Dermis blood vessel endothelial cell (primary cell): ENCODE results near the gene PHKA2. TPM values are rescaled to one million over a fixed set of nuclear protein-coding genes. Genes with fewer than 3 reads are reported as not detected.
"Not testable (repeated sequence)": the region's sequence is repeated elsewhere in the genome, so short reads cannot be mapped to it uniquely, and the experiment has no call there.

ENCODE experiments used
- DNase-seq: peaks from one replicate; pipeline ENCODE4 v3.0.0; 2010
- total RNA-seq: library from RNA; depleted of rRNA; stranded (reverse); fragments of >200 nt; gene quantifications from 2 replicates; pipeline ENCODE4 v1.2.3, GENCODE V29; 2014

The PHKA2 gene, protein sequence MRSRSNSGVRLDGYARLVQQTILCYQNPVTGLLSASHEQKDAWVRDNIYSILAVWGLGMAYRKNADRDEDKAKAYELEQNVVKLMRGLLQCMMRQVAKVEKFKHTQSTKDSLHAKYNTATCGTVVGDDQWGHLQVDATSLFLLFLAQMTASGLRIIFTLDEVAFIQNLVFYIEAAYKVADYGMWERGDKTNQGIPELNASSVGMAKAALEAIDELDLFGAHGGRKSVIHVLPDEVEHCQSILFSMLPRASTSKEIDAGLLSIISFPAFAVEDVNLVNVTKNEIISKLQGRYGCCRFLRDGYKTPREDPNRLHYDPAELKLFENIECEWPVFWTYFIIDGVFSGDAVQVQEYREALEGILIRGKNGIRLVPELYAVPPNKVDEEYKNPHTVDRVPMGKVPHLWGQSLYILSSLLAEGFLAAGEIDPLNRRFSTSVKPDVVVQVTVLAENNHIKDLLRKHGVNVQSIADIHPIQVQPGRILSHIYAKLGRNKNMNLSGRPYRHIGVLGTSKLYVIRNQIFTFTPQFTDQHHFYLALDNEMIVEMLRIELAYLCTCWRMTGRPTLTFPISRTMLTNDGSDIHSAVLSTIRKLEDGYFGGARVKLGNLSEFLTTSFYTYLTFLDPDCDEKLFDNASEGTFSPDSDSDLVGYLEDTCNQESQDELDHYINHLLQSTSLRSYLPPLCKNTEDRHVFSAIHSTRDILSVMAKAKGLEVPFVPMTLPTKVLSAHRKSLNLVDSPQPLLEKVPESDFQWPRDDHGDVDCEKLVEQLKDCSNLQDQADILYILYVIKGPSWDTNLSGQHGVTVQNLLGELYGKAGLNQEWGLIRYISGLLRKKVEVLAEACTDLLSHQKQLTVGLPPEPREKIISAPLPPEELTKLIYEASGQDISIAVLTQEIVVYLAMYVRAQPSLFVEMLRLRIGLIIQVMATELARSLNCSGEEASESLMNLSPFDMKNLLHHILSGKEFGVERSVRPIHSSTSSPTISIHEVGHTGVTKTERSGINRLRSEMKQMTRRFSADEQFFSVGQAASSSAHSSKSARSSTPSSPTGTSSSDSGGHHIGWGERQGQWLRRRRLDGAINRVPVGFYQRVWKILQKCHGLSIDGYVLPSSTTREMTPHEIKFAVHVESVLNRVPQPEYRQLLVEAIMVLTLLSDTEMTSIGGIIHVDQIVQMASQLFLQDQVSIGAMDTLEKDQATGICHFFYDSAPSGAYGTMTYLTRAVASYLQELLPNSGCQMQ
- 10.0 and 13.3 TPM in 2 replicates for total RNA-seq

DNA sequence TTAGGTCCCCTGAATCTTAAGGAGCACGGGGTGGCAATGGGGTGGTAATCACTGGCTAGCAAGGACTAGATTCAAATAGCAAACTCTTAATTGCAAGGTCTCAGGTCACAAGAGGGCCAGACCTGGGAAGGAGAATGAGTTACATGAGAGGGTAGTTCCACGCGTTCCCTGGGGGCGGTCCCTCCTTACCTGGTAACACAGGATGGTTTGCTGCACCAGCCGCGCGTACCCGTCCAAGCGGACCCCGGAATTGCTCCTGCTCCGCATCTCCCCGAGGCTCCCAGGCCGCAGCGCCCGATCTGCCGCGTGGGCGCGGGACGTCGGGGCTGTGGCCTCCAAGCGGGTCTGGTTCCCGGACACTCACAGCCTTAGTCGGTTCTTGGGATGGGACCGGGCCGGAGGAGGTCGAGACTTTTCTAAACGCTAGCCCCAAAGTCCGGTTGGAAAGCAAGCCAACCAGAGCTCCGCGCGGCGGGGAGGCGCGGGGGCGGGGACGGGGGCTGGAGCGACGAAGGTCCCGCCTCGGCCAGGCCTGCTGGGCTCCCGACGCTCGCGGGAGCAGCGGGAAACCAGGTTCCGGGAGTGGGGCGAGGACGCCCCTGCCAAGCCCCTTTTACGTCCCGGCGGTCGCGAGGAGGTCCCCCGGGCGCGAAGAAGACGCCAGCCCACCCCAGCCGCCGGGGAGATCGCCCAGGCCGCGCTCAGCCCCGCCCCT, at the start of gene PHKA2:
Gene PHKA2 (minus strand): TSS at position 449 of the 715 bp plus-strand sequence. CDS start 182 bp downstream, at position 267.
- peak; percentile 60 for DNase-seq

DNA sequence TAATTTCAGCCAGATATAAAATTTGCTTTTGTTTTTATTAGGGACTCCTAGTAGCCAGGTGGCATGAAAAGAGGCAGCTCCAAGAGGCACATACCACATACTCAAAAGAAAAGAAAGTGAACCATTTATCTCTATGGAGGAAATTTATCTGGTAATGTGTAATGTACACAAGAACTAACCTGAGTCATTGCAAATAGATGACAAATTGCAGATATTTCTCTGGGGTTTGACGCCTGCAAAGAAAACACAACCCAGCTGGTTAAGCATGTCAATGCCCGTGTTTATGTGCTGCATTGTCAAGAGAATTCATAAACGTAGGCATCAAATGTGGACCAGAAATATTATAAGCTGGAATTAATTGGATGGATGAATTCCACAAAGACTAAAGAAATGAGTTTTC, 46.9 kb upstream of the PHKA2 start:
- no peak for DNase-seq

DNA sequence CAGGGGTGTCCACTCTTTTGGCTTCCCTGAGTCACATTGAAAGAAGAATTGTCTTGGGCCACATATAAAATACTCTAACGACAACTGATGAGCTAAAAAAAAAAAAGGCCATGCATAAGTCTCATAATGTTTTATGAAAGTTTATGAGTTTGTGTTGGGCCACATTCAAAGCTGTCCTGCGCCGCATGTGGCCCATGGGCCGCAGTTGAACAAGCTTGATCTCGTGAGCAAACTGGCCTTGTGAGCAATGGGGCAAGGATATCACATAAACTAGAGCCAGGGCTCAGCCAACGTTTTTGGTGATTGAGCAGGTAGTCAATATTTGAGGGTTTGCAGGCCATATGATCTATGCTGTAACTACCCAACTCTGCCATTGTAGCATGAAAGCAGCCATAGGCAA, 44.6 kb upstream of the PHKA2 start:
- no peak for DNase-seq

DNA sequence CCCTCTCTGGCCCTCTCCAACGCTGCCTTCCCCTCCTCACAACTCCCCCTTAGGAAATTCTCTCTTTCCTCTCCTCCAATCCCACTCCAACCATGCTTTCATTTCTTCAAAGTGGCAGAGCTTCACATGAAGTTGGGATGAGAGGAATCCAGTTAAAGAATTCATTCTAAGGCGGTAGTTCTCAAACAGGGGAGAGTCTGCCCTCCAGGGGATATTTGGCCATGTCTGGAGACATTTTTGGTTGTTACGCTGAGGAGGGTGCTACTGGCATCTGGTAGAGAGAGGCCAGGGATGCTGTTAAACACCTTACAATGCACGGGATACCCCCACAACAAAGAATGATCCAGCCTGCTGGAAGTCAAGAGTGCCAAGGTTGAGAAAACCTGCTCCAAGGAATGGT, 40.5 kb upstream of the PHKA2 start:
- no peak for DNase-seq

DNA sequence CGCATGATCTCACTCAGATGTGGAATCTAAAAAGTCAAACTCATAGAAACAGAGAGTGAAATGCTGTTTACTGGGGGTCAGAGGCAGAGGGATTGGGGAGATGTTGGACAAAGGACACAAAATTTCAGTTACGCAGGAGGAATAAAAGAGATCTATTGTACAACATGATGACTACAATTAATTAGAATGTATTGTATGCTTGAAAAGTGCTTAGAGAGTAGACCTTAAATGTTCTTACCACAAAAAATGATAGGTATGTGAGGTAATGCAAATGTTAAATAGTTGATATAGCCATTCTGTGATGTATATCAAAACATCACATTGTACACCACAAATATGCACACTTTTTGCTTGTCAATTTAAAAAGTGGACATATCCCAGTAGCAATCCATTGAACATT, 36.1 kb upstream of the PHKA2 start:
- no peak for DNase-seq

DNA sequence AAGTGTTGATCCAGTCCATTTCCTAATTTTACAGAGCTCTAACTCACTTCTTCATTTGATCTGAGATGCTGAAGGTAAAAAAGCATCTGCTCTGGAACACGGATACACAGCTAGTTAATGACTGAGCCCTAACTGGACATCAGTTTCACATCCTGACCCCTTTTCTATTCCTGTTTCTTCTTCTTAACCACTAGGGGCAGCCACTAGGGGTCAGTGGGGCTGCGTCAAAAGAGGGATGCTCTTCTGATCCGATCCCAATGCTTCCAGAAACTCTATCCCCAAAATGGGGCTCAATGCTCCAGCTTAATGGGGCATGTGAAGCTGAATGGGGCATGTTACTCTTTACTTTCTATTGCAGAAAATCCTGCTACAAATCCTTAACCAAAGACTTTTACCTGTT, 33.4 kb upstream of the PHKA2 start:
- DNase-seq = peak; percentile 22

DNA sequence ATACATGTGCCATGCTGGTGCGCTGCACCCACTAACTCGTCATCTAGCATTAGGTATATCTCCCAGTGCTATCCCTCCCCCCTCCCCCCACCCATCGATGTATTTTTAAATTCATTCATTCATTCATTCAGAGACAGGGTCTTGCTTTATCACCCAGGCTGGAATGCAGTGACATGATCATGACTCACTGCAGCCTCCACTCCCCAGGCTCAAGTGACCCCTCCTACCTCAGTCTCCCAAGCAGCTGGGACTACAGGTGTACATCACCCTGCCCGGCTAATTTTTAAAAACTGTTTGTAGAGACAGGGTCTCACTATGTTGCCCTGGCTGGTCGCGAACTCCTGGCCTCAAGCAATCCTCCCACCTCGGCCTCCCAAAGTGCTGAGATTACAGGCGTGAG, 32.7 kb upstream of the PHKA2 start:
- DNase-seq = not testable (repeated sequence)

DNA sequence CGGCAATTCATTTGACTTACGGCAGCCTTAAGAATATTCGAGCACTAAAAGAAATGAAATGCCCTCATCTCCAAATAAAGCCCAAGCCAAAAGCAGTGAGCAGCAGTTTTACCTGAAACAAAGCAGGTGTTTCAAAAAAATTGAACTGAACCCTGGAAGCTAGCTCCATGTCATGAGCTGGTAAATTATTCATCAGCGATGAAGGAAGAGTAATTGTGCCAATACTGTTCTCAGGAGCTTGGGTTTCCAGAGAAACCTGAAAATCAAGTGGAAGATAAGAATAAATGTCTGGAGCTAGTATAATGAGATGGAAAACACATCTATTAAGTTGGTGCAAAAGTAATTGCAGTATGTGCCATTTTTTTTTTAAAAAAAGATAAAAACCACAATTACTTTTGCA, 24.0 kb upstream of the PHKA2 start:
- no peak for DNase-seq

DNA sequence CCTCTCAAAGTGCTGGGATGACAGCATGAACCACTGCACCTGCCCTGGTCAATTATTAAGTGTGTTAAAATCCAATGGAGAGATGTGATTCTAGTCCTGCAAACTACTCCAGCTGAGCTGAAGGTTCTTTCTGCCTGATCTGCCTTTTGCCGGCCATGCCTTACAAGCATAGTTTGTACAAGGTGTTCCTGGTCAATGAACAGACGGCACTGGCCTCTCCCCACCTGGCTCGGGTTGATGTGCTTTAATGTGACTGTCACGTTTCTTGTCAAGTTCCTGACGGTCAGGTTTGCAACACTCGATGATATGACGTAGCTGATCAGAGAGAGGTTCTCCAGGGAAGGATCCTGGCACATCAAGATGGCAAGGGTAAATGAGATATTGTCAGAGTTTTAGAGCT, 23.1 kb upstream of the PHKA2 start:
- DNase-seq = no peak

DNA sequence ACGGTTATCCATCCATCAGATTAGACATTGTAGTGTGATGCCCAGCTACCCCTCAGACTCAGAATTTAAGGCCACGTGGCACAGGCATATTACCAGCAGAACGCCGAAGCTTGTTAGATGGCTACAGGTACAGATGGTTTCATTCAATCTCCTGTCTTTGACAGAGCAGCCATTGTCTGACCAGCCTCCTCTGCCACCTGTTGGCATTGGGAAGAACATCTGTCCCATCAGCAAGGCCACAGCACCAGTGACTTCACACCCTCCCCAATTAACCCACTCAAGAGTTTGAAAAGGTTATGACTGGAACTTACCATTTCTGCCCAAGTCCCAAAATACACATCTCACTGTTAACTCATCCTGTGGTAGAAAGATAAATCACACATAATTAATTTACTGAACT, 22.0 kb upstream of the PHKA2 start:
- DNase-seq = no peak

DNA sequence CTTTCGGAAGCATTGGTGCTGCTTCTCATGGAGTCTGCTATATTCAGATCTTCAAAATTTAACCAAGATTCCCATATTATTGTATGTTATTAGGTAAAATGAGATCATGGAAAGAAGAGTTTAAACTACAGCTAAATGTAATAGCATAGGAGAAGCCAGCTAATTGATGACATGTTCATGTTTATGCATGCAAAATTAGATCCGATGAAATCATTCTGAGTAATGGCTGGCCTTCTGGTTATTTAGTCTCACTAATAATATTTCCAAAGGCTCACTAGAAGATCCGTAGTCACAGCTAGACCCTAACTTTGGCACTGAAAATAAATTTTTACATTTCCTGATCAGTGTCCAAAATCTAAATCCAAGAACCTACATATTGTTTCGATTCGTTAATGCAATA, 19.8 kb upstream of the PHKA2 start:
- no peak for DNase-seq

DNA sequence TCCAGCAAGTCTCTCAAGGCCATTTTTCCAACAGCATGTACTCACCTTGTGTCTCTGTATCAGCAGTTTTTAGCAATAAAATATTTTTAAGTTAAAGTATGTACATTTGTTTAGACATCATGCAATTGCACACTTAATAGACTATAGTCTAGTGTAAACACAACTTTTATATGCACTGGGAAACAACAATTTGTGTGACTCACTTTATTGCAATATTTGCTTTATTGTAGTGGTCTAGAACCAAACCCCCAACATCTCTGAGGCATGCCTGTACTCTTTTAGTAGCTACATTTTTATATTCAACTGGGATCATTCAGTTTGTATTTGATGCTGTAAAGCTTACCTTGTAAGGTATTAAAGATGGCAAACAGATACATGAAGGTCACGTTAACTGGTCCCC, 14.7 kb upstream of the PHKA2 start:
- DNase-seq = no peak

DNA sequence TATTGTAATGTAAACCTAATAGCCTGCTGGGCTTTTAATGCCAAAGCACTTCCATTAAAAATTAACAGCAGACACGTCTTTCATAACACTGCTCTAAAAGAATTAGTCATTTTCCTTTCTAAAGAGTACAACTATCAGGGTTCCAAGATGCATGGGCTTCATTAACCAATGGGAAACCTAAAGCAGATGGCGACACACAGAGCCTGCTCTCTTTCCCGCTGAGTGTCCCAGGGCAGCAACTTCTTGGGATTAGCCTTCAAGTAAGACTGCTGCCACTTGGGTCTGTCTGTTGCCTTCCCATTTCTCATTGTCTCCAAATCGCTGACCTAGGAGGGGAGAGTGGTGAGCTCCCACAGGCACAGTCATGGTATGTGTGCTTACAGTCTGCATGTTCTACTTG, 14.0 kb upstream of the PHKA2 start:
- no peak for DNase-seq

DNA sequence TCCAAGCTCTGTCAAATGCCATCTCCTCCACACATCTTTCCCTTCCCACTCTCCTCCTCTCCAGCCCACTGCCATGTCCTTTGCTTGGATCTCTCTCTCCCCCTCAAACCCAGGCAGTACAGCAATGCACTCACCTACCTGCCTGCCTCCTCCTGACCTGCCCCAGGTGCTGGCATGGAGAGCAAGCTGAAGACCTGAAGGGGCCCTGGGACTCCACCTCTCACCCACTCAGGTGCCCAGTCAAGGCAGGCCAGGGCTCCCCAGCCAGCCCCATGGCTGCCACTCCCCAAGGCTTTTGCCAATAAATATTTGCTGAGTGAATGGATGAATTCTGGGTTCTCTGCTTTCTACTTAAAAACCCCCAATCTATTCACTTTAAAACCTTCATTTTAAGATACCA, 12.6 kb upstream of the PHKA2 start:
- no peak for DNase-seq

DNA sequence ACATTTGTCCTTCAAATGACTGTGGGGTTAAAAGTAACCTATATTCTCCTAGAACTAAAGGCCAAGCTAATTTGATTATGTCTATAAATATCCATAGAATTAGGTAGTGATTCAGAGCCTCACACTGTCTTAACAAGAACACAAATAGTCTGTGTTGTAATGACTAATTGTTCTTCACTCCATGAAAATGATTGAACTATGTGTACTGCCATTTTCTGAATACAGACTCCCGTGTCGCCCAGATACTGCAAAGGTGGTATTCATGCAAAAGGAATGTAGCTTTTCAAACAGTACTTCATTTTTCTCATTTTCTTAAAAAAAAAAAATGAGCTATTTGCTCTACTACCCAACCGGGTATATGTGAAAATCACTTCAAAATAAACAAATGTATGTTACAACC, 11.3 kb upstream of the PHKA2 start:
- DNase-seq = peak; percentile 6

DNA sequence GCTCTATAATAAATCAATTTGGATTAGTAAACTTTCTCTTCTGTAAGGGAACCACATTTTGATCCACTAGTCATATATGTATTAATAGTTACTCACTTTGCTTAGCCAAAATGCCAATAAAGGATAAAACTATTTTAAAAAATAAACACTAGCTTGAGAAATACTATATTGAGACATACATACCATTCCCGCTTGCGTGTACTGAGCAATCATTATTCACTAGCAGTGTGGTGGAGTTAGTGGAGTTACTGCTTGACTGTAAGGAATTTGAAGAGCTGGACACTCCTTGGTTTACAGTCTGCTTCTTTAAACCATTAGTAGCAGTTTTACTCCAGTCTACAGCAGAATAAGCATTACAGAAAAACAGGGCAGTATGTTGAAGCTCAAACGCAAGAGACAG, 10.8 kb upstream of the PHKA2 start:
- no peak for DNase-seq

DNA sequence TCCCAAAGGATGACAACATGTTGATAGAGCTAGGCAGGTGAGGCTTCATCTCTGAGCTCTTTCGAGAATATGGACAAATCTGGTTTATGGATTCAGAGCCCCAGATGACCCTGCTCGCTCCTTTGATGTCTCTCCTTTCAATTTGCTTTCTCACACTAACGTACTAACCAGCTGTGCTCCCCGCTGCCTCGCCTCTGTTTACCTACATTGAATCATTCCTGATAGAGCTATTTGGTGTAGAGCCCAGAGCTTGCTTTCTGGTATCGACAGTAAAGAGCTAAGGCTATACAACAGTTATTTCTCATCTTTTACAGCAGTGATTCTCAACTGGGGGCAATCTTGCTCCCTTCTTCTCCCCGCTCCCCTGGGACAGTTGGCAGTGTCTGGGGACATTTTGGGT, 8.9 kb upstream of the PHKA2 start:
- DNase-seq = no peak

DNA sequence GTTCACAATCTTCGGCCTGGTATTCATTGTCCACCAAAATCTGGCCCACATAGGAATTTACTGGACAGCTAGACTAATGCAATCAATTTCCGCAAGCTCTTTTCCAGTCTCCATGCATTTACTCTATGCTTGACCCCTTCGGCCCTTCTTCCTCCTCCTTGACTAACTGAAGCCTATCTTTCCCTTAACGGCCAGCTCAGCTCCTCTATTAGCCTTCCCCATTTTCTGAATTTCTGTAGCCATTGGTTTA, 1.2 kb upstream of the PHKA2 start:
- no peak for DNase-seq

DNA sequence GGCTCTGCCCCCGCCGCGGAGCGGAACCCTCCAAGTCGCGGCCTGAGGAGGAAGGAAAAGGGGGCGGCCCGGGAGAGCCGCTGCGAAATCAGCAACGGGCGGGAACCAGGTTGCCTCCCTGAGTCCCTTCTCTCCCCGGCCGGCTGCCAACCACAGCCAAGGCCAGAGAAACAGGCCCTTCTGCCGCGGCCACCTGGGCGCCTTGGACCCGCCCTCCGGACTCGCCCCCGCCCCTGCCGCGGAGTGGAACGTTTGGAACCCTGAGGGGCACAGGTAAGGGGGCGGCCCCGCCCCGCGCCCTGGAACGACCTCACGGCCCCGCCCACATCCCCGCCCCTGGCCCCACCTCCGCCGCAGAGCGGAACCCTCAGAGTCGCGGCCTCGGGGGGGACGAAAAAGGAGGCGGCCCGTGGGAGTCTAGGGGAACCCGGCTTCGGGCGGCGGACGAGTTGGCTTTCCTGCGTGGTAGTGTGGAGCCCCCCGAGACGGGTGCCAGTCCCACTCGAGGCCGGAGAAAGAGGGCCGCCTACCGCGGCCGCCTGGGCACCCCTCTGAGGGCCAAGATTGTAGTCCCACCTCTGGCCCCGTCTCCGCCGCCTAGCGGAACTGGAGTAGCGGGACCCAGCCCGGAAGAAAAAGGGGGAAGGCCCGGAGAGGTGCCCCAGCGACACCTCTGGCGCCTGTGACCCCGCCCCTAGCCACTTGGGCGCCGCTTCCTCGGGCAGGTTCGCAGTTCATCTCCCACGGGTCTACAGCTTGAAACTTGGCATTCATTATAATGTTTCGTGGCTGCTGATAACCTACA, 669 bp upstream of the PHKA2 start:
- DNase-seq = peak; percentile 72

DNA sequence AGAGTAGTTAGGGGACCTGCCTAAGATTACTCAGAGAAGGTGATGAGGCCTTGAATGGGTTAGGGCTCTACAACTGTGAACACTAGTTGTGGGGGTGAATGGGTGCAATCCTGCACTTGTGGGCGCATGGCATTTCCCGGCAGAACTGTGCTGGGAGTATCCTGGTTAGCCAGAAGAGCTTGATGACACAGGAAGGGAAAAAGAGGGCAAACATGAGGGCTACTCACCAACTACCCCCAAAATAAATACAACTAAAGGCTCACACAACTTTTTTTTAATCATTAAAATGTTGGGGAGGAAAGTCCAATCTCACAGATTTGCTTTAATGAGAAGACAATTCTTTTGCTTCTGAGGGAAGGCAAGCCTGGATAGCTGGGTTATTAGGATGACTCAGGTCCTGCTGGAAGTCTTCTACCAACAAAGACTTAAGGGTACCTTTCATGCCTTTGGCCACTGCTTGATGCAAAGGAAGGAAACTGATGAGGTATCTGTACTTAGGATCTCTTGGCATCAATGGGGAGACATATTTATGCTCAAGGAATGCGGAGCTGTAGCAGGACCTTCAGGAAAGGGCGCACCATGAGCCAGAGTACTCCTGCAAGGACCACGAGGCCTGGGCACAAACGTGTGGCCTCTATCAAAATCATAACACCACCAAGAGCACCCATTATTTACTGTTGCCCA, 2.6 kb downstream of the PHKA2 start:
- peak; percentile 36 for DNase-seq

DNA sequence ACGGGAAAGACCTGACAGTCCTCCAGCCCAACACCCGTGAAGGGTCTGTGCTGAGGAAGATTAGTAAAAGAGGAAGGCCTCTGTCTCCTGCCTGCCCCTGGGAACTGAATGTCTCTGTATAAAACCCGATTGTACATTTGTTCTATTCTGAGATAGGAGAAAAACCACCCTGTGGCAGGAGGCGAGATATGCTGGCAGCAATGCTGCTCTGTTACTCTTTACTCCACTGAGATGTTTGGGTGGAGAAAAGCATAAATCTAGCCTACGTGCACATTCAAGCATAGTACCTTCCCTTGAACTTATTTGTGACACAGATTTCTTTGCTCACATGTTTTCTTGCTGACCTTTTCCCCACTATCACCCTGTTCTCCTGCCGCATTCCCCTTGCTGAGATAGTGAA, 3.7 kb downstream of the PHKA2 start:
- not testable (repeated sequence) for DNase-seq
